ENCODE measurements around the gene USP12.
"Not testable (repeated sequence)": the region's sequence is repeated elsewhere in the genome, so short reads cannot be mapped to it uniquely, and the experiment has no call there.

Gene USP12

DNA sequence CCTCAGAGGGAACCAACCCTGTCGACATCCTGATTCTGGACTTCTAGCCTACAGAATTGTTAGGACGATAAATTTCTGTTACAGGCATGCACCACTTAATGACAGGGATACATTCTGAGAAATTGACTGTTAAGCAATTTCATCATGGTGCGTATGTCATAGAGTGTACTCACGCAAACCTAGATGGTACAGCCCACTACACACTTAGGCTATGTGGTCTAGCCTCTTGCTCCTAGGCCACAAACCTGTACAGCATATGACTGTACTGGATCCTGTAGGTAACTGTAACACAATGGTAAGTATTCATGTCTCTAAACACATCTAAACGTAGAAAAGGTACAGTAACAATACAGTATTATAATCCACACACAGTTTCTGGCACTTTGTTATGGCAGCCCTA lies 13.3 kb downstream of the USP12 start:
- no peak overlapping the region for H3K4me3 ChIP-seq (ENCODE audit: low read depth, low read length)
- in situ Hi-C loops (cut with HindIII; ENCODE audit: low sequenced_read_pairs) = no loop called here
- no peak for DNase-seq (ENCODE audit: low read depth)
- TF ChIP-seq CTCF (IDR thresholded peaks at IDR 0.05; ENCODE audit: low read depth, low read length, missing control alignments) = no peak

GRCh38 chr13:27151798-27152599 lies 19.6 kb downstream of the USP12 start:
- DNase-seq (ENCODE audit: low read depth) = no peak
- no peak for TF ChIP-seq CTCF (IDR thresholded peaks at IDR 0.05; ENCODE audit: low read depth, low read length, missing control alignments)
- H3K4me3 ChIP-seq (ENCODE audit: low read depth, low read length) = no peak overlapping the region
- in situ Hi-C loops (cut with HindIII; ENCODE audit: low sequenced_read_pairs) = no loop called here

DNA sequence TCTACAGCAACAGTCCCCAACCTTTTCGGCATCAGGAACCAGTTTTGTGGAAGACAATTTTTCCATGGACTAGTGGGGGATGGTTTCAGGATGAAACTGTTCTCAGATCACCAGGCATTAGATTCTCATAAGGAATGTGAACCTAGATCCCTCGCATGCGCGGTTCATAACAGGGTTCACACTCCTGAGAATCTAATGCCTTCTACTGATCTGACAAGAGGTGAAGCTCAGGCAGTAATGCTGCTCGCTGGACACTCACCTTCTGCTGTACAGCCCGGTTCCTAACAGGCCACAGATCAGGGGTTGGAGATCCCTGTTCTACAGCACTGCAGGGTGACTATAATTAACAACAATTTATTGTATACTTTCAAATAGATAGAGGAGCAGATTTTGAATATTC lies 21.9 kb downstream of the USP12 start:
- in situ Hi-C loops (cut with HindIII; ENCODE audit: low sequenced_read_pairs) = no loop called here
- H3K4me3 ChIP-seq (ENCODE audit: low read depth, low read length) = no peak overlapping the region
- no peak for TF ChIP-seq CTCF (IDR thresholded peaks at IDR 0.05; ENCODE audit: low read depth, low read length, missing control alignments)
- DNase-seq (ENCODE audit: low read depth) = no peak

DNA sequence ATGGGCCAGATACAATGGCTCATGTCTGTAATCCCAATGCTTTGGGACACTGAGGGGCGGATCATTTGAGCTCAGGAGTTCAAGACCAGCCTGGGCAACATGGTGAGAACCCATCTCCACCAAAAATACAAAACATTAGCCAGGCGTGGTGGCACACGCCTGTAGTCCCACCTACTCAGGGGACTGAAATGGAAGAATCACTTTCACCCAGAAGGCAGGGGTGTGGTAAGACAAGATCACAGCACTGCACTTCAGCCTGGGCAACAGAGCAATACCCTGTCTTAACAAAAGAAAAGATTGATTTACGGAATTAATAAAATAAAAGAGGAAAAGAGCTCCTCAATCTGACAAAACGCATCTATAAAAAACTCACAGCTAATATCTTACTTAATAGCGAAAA lies 22.7 kb downstream of the USP12 start:
- H3K4me3 ChIP-seq (ENCODE audit: low read depth, low read length) = no peak overlapping the region
- DNase-seq (ENCODE audit: low read depth) = no peak
- in situ Hi-C loops (cut with HindIII; ENCODE audit: low sequenced_read_pairs) = no loop called here
- TF ChIP-seq CTCF (IDR thresholded peaks at IDR 0.05; ENCODE audit: low read depth, low read length, missing control alignments) = no peak

DNA sequence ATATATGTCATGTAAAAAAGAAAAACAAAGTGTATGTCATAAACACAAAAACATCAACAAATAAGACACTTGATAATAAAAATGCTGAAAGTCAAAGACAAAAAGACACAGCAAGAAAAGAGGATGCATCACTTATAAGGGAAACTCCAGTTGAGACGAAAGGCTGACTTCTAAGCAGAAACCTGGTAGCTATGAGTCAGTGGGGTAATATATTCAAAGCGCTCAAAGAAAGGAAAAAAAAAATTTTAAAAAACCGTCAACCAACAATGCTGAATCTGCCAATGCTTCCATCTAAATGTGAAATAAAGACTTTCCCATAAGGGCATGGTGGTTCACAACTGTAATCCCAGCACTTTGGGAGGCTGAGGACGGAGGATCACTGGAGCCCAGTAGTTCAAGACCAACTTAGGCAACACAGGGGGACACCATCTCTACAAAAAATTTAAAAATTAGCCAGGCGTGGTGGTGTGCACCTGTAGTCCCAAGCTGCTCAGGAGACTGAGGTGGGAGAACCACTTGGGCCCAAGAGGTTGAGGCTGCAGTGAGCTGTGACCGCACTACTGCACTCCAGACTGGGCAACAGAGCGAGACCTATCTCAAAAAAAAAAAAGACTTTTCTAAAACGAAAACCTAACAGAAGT lies 24.0 kb downstream of the USP12 start:
- no peak for TF ChIP-seq CTCF (IDR thresholded peaks at IDR 0.05; ENCODE audit: low read depth, low read length, missing control alignments)
- DNase-seq (ENCODE audit: low read depth) = no peak
- H3K4me3 ChIP-seq (ENCODE audit: low read depth, low read length) = no peak overlapping the region
- in situ Hi-C loops (cut with HindIII; ENCODE audit: low sequenced_read_pairs) = no loop called here

- in situ Hi-C loops (cut with HindIII; ENCODE audit: low sequenced_read_pairs) = no loop called here
- DNase-seq (ENCODE audit: low read depth) = no peak
- no peak for TF ChIP-seq CTCF (IDR thresholded peaks at IDR 0.05; ENCODE audit: low read depth, low read length, missing control alignments)
- no peak overlapping the region for H3K4me3 ChIP-seq (ENCODE audit: low read depth, low read length)
Measured at GRCh38 chr13:27141746-27142145, 29.9 kb downstream of the USP12 start.

GRCh38 chr13:27141159-27141558 lies 30.5 kb downstream of the USP12 start:
- DNase-seq (ENCODE audit: low read depth); H3K4me3 ChIP-seq (ENCODE audit: low read depth, low read length); in situ Hi-C loops (cut with HindIII; ENCODE audit: low sequenced_read_pairs): not testable (repeated sequence)

Measured in astrocyte of the cerebellum (primary cell).